Right ventricle myocardium inferior (tissue), 1 donor: ENCODE results near the gene PRX. TPM values are rescaled to one million over a fixed set of nuclear protein-coding genes. Genes with fewer than 3 reads are reported as not detected.

Experiments used
- ATAC-seq: fragments of 200-7000 bp; cut with Tn5 transposase; one replicate; pipeline ENCODE4 v1.9.1; 2020; ENCODE audit warnings: mild to moderate bottlenecking, moderate library complexity
- DNase-seq: peaks from one replicate; pipeline ENCODE4 v3.0.0; 2021; ENCODE audit errors: missing footprints
- intact Hi-C: fragments of 100-400 bp; cut with DNase I; formaldehyde crosslinking; loops from one replicate; pipeline ENCODE4 v1.11.0; 2022
- total RNA-seq: library from RNA; stranded (reverse); fragmentation: NEBNext Ultra II Directional; extraction: Animal tissue kit (Norgen Biotek cat#: 25700); gene quantifications from one replicate; pipeline ENCODE4 v1.2.1, GENCODE V29; 2021
- donor health status: DM: no; HTN: yes; CAD: no; lungs with severe emphysema.

Gene PRX
- total RNA-seq, 1 donor from 2014 or later = 3.5 TPM

- intact Hi-C loops = loop anchor here (5.0 kb wide), 1 partner anchor 67 kb away; the partner anchor contains the start of genes BLVRB and SPTBN4
- peak; percentile 3 for DNase-seq
- ATAC-seq = no peak
Measured at GRCh38 chr19:40400559-40400958, 12.6 kb downstream of the PRX start.

GRCh38 chr19:40398417-40399131, 14.6 kb downstream of the PRX start:
- ATAC-seq = no peak
- intact Hi-C loops = no loop called here
- no peak for DNase-seq

GRCh38 chr19:40397568-40397906, 15.6 kb downstream of the PRX start:
- intact Hi-C loops = no loop called here
- DNase-seq (no peak), ATAC-seq (no peak)

- DNase-seq = no peak
- no peak for ATAC-seq
- intact Hi-C loops = no loop called here
Measured at GRCh38 chr19:40396886-40397567, 16.2 kb downstream of the PRX start.

- intact Hi-C loops = no loop called here
- no peak for DNase-seq
- ATAC-seq = no peak
Measured at GRCh38 chr19:40395956-40396355, 17.2 kb downstream of the PRX start.

GRCh38 chr19:40394816-40395210, 18.4 kb downstream of the PRX start:
- intact Hi-C loops = no loop called here
- no peak for DNase-seq
- ATAC-seq = no peak

- DNase-seq = no peak
- no peak for ATAC-seq
- intact Hi-C loops = no loop called here
Measured at GRCh38 chr19:40393894-40394815, 19.0 kb downstream of the PRX start.

- ATAC-seq = no peak
- intact Hi-C loops = no loop called here
- no peak for DNase-seq
Measured at GRCh38 chr19:40392894-40393517, 20.2 kb downstream of the PRX start.

- DNase-seq = no peak
- no peak for ATAC-seq
- intact Hi-C loops = no loop called here
Measured at GRCh38 chr19:40392123-40392522, 21.1 kb downstream of the PRX start.

- ATAC-seq (no peak), DNase-seq (no peak)
- intact Hi-C loops = no loop called here
Measured at GRCh38 chr19:40390084-40390742, 23.0 kb downstream of the PRX start, which contains the start of gene HIPK4. TSS of gene HIPK4 (minus strand) at chr19:40390181. CDS start at chr19:40389902, 279 bp downstream.

- no peak for DNase-seq
- intact Hi-C loops = no loop called here
- ATAC-seq = no peak
Measured at GRCh38 chr19:40389404-40390083, 23.6 kb downstream of the PRX start.

- ATAC-seq (no peak), DNase-seq (no peak)
- intact Hi-C loops = no loop called here
Measured at GRCh38 chr19:40388481-40388880, 24.7 kb downstream of the PRX start.

- no peak for ATAC-seq
- intact Hi-C loops = no loop called here
- peak; percentile 25 for DNase-seq
Measured at GRCh38 chr19:40387155-40387554, 26.0 kb downstream of the PRX start.

GRCh38 chr19:40383668-40384248, 29.4 kb downstream of the PRX start:
- ATAC-seq (no peak), DNase-seq (no peak)

GRCh38 chr19:40381321-40381720, 31.9 kb downstream of the PRX start:
- intact Hi-C loops = no loop called here
- peak; percentile 11 for DNase-seq
- no peak for ATAC-seq

More at GRCh38 chr19:40383668-40384248, 29.4 kb downstream of the PRX start:
- intact Hi-C loops = no loop called here

- DNase-seq (no peak), ATAC-seq (peak; percentile 14)
- intact Hi-C loops = no loop called here
Measured at GRCh38 chr19:40380199-40381037, 32.8 kb downstream of the PRX start.
